GM10847 (cell line): ENCODE measurements around the gene SMIM34.
"Not testable (repeated sequence)": the region's sequence is repeated elsewhere in the genome, so short reads cannot be mapped to it uniquely, and the experiment has no call there.

Experiments
- POLR2A ChIP-seq: IDR thresholded peaks from 2 replicates; pipeline ENCODE4 v1.6.1; 2011; ENCODE audit not compliant: insufficient read length; ENCODE audit errors: extremely low read depth

The SMIM34 gene, protein sequence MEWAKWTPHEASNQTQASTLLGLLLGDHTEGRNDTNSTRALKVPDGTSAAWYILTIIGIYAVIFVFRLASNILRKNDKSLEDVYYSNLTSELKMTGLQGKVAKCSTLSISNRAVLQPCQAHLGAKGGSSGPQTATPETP

DNA sequence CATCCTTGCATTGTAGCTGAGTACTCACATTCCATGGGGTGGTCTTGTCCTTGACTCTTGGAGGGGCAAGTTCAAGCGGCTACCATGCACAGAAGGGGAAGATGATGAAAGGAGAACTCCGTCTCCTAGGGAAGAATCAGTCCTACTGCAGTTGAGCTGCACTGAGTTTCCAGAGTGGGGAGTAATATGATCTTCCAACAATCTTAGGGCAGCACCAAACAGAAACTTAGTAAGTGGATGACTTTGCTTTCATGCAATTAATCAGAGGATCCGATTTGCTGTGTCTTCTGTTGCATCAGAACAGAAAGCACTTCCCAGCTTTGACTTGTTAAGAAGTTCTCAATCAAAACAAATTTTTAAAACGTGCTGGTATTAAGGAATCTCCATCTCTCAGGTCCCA, at the start of gene SMIM34:
Gene SMIM34, minus strand, starts transcription at position 147 of the 400 bp plus-strand sequence. Its CDS starts 112 bp downstream, at position 35.
- not testable (repeated sequence) for TF ChIP-seq POLR2A

DNA sequence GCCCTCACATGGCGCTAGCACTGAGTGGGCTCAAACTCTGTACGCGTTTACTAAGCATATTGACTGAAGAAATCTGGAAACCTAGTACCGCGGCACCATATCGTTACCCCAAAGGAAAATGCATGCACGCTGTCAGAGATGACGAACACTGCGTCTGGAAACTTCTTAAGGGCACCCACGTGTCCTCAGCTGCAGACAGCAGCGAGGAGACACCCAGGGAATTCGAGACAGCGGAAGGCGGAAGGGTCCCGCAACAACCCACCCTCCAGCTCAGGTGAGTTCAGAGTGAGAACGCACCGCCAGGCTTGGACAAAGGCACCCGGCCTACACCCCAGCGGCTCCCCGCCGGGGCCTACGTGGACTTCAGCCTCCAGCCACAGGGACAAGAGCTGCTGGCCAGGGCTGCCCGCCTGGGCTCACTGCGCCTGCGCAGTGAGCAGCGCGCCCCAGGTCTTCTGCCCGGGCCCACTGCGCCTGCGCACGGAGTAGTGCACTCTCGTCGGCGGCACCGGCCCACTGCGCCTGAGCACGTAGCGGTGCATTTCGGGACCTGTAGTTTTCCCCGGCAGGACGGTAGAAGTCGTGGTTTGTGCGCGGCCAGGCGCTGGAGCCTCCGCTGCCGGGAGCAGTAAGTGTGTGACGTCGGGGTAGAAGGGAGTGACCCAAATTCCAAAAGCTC, 48.7 kb downstream of the SMIM34 start, which contains the start of gene SMIM11:
Gene SMIM11, plus strand, starts transcription at position 568 of the 679 bp plus-strand sequence. CDS start 3,998 bp downstream, outside the sequence.
- not testable (repeated sequence) for TF ChIP-seq POLR2A

DNA sequence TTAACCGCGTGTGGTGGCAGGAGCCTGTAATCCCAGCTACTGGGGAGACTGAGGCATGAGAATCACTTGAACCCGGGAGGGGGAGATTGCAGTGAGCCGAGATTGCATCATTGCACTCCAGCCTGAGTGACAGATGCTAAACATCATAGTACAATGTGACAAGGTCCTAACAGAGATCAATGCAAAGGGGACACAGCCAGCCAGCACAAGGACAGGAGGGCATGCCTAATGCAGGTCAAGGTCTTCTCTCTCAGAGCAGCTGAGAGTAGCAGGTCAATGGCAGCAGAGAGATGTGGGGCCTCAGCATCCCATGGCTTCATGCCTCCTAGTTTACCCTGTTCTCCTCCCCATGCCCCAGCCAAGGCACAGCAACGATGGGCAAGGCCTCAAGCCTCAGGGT, 51.4 kb downstream of the SMIM34 start:
- no peak for TF ChIP-seq POLR2A

DNA sequence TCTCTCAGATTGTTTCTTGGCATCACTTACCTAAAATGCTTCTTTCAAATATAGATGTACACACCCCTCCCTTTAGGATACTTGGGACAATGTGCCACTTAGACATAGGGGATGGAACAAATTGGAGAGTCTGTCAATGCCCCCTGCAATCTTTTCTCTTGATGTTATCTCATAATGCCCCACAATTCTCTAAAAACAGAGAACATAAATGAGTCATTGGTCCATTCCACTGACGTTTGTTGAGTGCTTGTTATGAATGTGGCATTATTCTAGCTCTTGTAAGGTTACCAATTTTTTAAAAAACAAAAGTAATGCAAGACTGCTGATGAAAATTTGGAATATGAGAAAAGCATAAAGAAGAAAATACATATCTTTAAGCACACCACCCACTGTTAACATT, 54.0 kb downstream of the SMIM34 start:
- no peak for TF ChIP-seq POLR2A
